Measurements from ENCODE around the gene NPAS3. TPM values are rescaled to one million over a fixed set of nuclear protein-coding genes. Genes with fewer than 3 reads are reported as not detected.

NPAS3 gene
- total RNA-seq, 4 donors from 2014 or later, result 0.19 to 2.1 (median 1.7) TPM; not detected in 1

DNA sequence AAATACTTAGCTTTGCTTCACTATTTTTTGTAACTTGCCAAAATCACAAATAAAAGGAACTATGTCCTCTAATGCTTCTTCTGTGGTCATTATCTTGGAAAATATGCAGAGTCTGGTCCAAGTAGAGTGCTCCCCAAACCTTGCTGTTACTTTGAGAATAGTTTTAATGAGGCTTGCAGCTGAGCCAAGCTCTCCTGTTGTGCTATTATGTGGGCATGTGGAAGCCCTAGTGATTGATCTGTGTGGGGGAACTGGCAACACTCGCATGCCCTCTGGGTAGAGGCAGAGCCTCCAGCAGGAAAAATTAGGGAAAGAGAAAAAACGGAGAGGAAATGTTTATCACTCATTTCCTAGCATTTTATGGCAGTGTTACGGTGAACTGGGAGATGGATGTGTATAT is 539.1 kb downstream of the NPAS3 start:
- Histone ChIP-seq H3K36me3 (no peaks in the 10 kb centered on the region), H3K27me3 (no peaks in the 10 kb centered on the region), H3K4me3 (no peak overlapping the region), H3K4me1 (no peaks in the 10 kb centered on the region), H3K27ac (no peak overlapping the region), H3K9me3 (no peaks in the 10 kb centered on the region)
- DNase-seq, result no peak
- TF ChIP-seq POLR2A (IDR thresholded peaks at IDR 0.05), result no peak
- TF ChIP-seq, protein P1, sequence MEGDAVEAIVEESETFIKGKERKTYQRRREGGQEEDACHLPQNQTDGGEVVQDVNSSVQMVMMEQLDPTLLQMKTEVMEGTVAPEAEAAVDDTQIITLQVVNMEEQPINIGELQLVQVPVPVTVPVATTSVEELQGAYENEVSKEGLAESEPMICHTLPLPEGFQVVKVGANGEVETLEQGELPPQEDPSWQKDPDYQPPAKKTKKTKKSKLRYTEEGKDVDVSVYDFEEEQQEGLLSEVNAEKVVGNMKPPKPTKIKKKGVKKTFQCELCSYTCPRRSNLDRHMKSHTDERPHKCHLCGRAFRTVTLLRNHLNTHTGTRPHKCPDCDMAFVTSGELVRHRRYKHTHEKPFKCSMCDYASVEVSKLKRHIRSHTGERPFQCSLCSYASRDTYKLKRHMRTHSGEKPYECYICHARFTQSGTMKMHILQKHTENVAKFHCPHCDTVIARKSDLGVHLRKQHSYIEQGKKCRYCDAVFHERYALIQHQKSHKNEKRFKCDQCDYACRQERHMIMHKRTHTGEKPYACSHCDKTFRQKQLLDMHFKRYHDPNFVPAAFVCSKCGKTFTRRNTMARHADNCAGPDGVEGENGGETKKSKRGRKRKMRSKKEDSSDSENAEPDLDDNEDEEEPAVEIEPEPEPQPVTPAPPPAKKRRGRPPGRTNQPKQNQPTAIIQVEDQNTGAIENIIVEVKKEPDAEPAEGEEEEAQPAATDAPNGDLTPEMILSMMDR (IDR thresholded peaks at IDR 0.05), result no peak

DNA sequence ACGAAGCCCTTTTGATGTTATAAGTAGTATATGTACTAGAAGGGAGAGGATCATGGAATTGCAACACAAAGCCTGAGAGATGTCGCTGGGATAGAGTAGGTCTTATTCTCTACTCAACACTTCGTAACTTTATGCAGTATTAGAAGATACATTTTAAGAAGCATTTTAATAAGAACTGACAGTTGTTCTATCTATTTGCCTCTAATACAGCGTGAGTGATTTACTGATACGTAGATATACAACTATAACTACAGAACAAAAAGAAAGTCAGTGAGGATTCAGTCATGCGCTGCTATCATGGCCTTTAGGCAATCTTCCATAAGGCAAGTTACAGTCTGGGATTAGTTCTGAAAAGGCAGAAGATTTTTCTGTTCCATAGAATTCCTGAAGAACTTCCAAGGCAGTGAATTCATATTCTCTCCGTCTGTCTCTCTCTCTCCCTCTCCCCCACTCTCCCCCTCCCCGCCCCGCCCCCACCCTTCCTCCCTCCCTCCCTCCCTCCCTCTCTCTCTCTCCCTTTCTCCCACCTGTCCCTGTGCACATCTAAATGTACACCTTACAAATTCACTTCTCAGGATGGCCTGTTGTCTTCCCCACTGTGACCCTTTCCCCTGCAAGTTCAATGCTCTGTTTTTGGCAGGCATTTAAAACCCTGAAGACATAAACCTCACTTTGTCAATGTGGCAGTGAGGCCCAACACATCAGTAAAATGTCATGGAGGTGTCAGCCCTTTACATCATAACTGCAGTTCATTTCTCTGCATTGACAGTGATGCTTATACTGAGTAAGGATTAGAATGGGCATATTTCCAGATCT is 541.6 kb downstream of the NPAS3 start:
- no peak for DNase-seq
- H3K9me3 ChIP-seq, result no peaks in the 10 kb centered on the region
- TF ChIP-seq, protein P1 (IDR thresholded peaks at IDR 0.05), result no peak
- TF ChIP-seq POLR2A (IDR thresholded peaks at IDR 0.05), result no peak
- no peaks in the 10 kb centered on the region for H3K36me3 ChIP-seq
- no peak overlapping the region for H3K4me3 ChIP-seq
- H3K27ac ChIP-seq, result no peak overlapping the region
- H3K4me1 ChIP-seq, result no peaks in the 10 kb centered on the region
- no peaks in the 10 kb centered on the region for H3K27me3 ChIP-seq

DNA sequence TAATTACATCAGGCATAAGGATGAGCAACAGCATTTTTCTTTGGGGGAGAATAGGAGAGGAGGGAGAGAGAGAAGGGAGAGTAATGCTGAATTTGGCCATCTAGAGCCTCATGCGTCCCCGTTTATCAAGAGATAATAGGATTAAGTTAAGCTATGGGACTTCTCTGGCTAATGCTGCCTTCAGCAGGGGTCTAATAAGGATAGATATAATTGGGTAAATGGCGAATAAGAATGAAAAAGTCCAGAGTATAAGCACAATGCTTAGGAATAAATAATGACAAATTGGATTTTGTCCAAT is 542.2 kb downstream of the NPAS3 start:
- Histone ChIP-seq H3K4me1 (no peaks in the 10 kb centered on the region), H3K36me3 (no peaks in the 10 kb centered on the region), H3K4me3 (no peak overlapping the region), H3K9me3 (no peaks in the 10 kb centered on the region), H3K27ac (no peak overlapping the region), H3K27me3 (no peaks in the 10 kb centered on the region)
- TF ChIP-seq, protein P1 (IDR thresholded peaks at IDR 0.05), result no peak
- no peak for TF ChIP-seq POLR2A (IDR thresholded peaks at IDR 0.05)
- no peak for DNase-seq

DNA sequence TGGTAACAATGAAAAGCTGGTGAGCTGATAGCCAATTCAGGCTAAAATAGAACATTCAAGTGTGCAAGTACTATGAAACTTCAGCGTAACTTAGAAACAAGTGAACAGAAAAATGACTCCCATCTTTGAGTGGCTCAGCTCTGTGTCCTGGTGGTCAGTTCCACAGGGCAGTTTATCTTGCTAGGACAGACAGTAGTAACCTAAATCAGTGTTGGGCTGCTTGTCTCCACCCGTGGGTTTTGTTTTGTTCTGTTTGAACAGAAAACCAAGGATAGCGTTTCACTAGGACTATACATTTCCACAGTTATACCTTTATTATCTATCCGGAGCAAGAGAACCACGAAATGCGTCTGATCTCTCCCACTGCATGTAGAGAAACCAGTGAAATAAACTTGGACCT is 544.4 kb downstream of the NPAS3 start:
- TF ChIP-seq POLR2A (IDR thresholded peaks at IDR 0.05), result no peak
- TF ChIP-seq, protein P1 (IDR thresholded peaks at IDR 0.05), result no peak
- H3K36me3 ChIP-seq, result no peaks in the 10 kb centered on the region
- H3K27me3 ChIP-seq, result no peaks in the 10 kb centered on the region

DNA sequence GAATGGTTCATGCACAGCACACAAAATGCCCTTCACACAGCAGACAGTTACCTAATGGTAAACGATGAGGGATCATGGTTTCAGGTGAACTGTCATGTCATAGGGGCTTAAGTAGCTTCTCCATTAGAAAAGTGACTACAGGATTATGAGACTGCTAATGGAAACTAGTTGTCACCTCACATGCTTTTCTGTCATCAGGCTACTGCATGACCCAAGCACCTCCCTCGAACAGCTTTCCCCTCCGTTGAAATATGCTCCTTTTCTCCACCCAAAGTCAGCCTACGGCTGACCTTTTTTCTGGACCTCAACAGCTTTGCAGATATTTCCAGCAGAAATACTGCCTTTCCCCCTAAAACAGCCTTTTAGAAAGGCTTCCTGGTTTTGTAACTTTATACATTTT is 544.9 kb downstream of the NPAS3 start:
- Histone ChIP-seq H3K4me3 (no peak overlapping the region), H3K27ac (no peak overlapping the region), H3K36me3 (no peaks in the 10 kb centered on the region), H3K27me3 (no peaks in the 10 kb centered on the region), H3K4me1 (no peaks in the 10 kb centered on the region), H3K9me3 (no peaks in the 10 kb centered on the region)
- DNase-seq, result no peak
- no peak for TF ChIP-seq POLR2A (IDR thresholded peaks at IDR 0.05)
- TF ChIP-seq, protein P1 (IDR thresholded peaks at IDR 0.05), result no peak

More for the DNA sequence above, 544.4 kb downstream of the NPAS3 start:
- Histone ChIP-seq H3K9me3 (no peaks in the 10 kb centered on the region), H3K4me3 (no peak overlapping the region), H3K27ac (no peak overlapping the region), H3K4me1 (no peaks in the 10 kb centered on the region)
- no peak for DNase-seq
